Caco-2 (cell line): ENCODE measurements around the gene DHPS. TPM values are rescaled to one million over a fixed set of nuclear protein-coding genes. Genes with fewer than 3 reads are reported as not detected.

ENCODE experiments used
- BruUV-seq: library from RNA; stranded (reverse); fragments of 400-500 nt; replicated peaks from 2 replicates; lab custom pipeline; 2021; lab: Mats Ljungman, UMichigan
- CTCF ChIA-PET: fragments of 300-600 bp; sonication (Branson Sonifier 250); formaldehyde crosslinking; loops from one replicate; lab custom pipeline; 2022; ENCODE audit warnings: antibody characterized with exemption; lab: Charles Lee
- POLR2A ChIA-PET: fragments of 300-600 bp; sonication (Branson Sonifier 250); formaldehyde crosslinking; loops from one replicate; lab custom pipeline; 2022; ENCODE audit warnings: antibody characterized with exemption; lab: Charles Lee
- DNase-seq, 2 experiments: peaks; one replicate each; pipeline versions ENCODE4 v3.0.0 to v3.0.0-alpha.2; 2020 to 2022
- H3K27me3 ChIP-seq: replicated peaks from 2 replicates; pipeline ENCODE4 v1.6.0; 2011; ENCODE audit warnings: low read length; ENCODE audit not compliant: control insufficient read depth, insufficient read depth
- H3K36me3 ChIP-seq: 2 replicates; pipeline ENCODE4 v1.5.1; 2011; ENCODE audit warnings: low read length; ENCODE audit not compliant: control insufficient read depth, insufficient read depth
- H3K4me1 ChIP-seq: fragments of 250-450 bp; sonication (Bioruptor Pico); 2 replicates; pipeline ENCODE4 v1.5.1; 2020; ENCODE audit warnings: mild to moderate bottlenecking
- H3K4me3 ChIP-seq: 2 replicates; pipeline ENCODE4 v1.5.1; 2011; ENCODE audit warnings: low read depth, mild to moderate bottlenecking, control low read depth, low read length
- H3K9me3 ChIP-seq: fragments of 250-450 bp; sonication (Bioruptor Pico); 2 replicates; pipeline ENCODE4 v1.5.1; 2020; ENCODE audit warnings: mild to moderate bottlenecking, moderate library complexity
- H3K27ac Mint-ChIP-seq: one replicate; pipeline ENCODE4 v1.8.0; 2022; ENCODE audit warnings: mixed read lengths; ENCODE audit not compliant: unreplicated experiment
- H3K27me3 Mint-ChIP-seq: one replicate; pipeline ENCODE4 v1.8.0; 2022; ENCODE audit warnings: mixed read lengths; ENCODE audit not compliant: insufficient read depth, unreplicated experiment
- H3K36me3 Mint-ChIP-seq: one replicate; pipeline ENCODE4 v1.8.0; 2022; ENCODE audit warnings: mild to moderate bottlenecking, mixed read lengths; ENCODE audit not compliant: insufficient read depth, unreplicated experiment
- H3K4me1 Mint-ChIP-seq: one replicate; pipeline ENCODE4 v1.8.0; 2022; ENCODE audit warnings: low read depth, mixed read lengths; ENCODE audit not compliant: unreplicated experiment
- H3K4me3 Mint-ChIP-seq: one replicate; pipeline ENCODE4 v1.8.0; 2022; ENCODE audit warnings: mild to moderate bottlenecking, moderate library complexity, mixed read lengths; ENCODE audit not compliant: unreplicated experiment
- H3K9me3 Mint-ChIP-seq: one replicate; pipeline ENCODE4 v1.8.0; 2022; ENCODE audit warnings: mixed read lengths; ENCODE audit not compliant: unreplicated experiment
- intact Hi-C: fragments of 100-400 bp; cut with micrococcal nuclease; formaldehyde crosslinking; loops from one replicate; pipeline ENCODE4 v1.10.0; 2022; ENCODE audit not compliant: unreplicated experiment
- total RNA-seq: library from RNA; stranded (reverse); gene quantifications from 2 replicates; pipeline ENCODE4 v1.2.3, GENCODE V29; 2022
- TF ChIP-seq, protein P1 (sequence below), 2 experiments: fragments of 200-600 bp in 1 of 2; IDR thresholded peaks; 1 replicate in 1 of 2; 2 replicates in 1 of 2; pipeline versions ENCODE4 v1.5.1 to v1.8.0; 2011 to 2022; ENCODE audit warnings: antibody characterized with exemption in 1 of 2, control low read depth in 1 of 2, inconsistent platforms in 1 of 2, low read depth in 1 of 2, low read length in 1 of 2, mild to moderate bottlenecking in 1 of 2, moderate library complexity in 1 of 2; ENCODE audit not compliant: insufficient read depth in 1 of 2, severe bottlenecking in 1 of 2, unreplicated experiment in 1 of 2

Gene DHPS
- total RNA-seq, 1 experiment from 2014 or later: 76.4 TPM

DNA sequence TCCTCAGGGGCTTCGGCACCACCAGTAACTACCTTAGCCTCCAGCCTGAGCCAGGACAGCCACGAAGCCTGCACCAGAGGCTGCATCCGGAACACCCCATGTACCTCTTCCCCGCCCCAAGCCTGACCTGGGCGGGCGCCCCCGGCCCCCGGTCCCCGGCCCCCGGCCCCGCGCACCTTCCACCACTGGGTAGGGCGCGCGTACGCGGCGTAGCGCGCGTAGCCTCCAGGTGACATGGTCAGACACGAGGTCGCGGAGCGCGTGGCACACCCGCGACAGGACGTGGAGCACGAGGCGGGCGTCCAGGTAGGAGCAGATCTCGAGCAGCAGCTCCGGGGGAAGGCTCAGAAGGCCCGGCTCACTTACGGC lies 14.3 kb upstream of the DHPS start:
- no peaks in the 10 kb centered on the region for H3K4me1 Mint-ChIP-seq
- CTCF ChIA-PET: no interaction called here
- TF ChIP-seq, protein P1, sequence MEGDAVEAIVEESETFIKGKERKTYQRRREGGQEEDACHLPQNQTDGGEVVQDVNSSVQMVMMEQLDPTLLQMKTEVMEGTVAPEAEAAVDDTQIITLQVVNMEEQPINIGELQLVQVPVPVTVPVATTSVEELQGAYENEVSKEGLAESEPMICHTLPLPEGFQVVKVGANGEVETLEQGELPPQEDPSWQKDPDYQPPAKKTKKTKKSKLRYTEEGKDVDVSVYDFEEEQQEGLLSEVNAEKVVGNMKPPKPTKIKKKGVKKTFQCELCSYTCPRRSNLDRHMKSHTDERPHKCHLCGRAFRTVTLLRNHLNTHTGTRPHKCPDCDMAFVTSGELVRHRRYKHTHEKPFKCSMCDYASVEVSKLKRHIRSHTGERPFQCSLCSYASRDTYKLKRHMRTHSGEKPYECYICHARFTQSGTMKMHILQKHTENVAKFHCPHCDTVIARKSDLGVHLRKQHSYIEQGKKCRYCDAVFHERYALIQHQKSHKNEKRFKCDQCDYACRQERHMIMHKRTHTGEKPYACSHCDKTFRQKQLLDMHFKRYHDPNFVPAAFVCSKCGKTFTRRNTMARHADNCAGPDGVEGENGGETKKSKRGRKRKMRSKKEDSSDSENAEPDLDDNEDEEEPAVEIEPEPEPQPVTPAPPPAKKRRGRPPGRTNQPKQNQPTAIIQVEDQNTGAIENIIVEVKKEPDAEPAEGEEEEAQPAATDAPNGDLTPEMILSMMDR (IDR thresholded peaks at IDR 0.05; ENCODE audit: insufficient read depth in 1 of 2, low read depth in 1 of 2, low read length in 1 of 2, severe bottlenecking in 1 of 2, unreplicated experiment in 1 of 2): no peak
- Histone ChIP-seq H3K4me1 (no peaks in the 10 kb centered on the region), H3K36me3 (peaks cover 1% of the 10 kb centered on the region; the same call in 1 of the 2 replicates), H3K27me3 (no peaks in the 10 kb centered on the region), H3K9me3 (no peaks in the 10 kb centered on the region), H3K4me3 (peak overlapping the region; percentile 100)
- POLR2A ChIA-PET: interaction anchor here (0.6 kb wide), 1 partner anchor 162 kb away, joined by 4 read pairs; no protein-coding TSS in a partner anchor
- H3K27ac Mint-ChIP-seq: peak overlapping the region; percentile 87
- no peaks in the 10 kb centered on the region for H3K27me3 Mint-ChIP-seq
- peak overlapping the region; percentile 81 for H3K4me3 Mint-ChIP-seq
- H3K36me3 Mint-ChIP-seq: peaks cover 13% of the 10 kb centered on the region
- intact Hi-C loops: no loop called here
- BruUV-seq: no TSS peak
- H3K9me3 Mint-ChIP-seq: no peaks in the 10 kb centered on the region
- no peak for DNase-seq

DNA sequence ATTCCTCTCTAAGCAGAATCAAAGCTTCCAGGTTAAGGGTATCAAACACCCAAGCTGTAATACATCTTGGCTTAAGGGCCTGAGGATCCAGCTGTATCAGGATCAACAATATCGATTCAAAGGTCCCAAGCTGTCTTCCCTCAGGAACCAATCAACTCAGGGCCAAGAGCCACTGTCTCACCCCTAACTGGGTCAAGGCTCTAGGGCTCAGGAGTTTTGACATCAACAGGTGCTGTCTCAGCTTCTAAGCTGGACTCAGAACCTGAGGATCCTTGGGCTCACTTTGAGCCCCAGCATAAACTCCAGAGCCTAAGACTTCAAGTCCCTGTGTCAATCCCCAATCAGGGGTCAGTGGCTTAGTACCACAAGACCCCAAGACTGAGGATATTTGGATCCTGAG lies 13.8 kb upstream of the DHPS start:
- Histone ChIP-seq H3K36me3 (peaks cover 1% of the 10 kb centered on the region; the same call in 1 of the 2 replicates), H3K4me1 (no peaks in the 10 kb centered on the region), H3K27me3 (no peaks in the 10 kb centered on the region), H3K4me3 (peak overlapping the region; percentile 100), H3K9me3 (no peaks in the 10 kb centered on the region)
- DNase-seq: no peak
- H3K4me3 Mint-ChIP-seq: peak overlapping the region; percentile 81
- POLR2A ChIA-PET: no interaction called here
- no peaks in the 10 kb centered on the region for H3K27me3 Mint-ChIP-seq
- BruUV-seq: TSS peak; percentile 13
- H3K9me3 Mint-ChIP-seq: no peaks in the 10 kb centered on the region
- intact Hi-C loops: no loop called here
- H3K27ac Mint-ChIP-seq: no peak overlapping the region
- H3K4me1 Mint-ChIP-seq: no peaks in the 10 kb centered on the region
- H3K36me3 Mint-ChIP-seq: peaks cover 9% of the 10 kb centered on the region
- TF ChIP-seq, protein P1 (IDR thresholded peaks at IDR 0.05; ENCODE audit: insufficient read depth in 1 of 2, low read depth in 1 of 2, low read length in 1 of 2, severe bottlenecking in 1 of 2, unreplicated experiment in 1 of 2): no peak
- CTCF ChIA-PET: no interaction called here

DNA sequence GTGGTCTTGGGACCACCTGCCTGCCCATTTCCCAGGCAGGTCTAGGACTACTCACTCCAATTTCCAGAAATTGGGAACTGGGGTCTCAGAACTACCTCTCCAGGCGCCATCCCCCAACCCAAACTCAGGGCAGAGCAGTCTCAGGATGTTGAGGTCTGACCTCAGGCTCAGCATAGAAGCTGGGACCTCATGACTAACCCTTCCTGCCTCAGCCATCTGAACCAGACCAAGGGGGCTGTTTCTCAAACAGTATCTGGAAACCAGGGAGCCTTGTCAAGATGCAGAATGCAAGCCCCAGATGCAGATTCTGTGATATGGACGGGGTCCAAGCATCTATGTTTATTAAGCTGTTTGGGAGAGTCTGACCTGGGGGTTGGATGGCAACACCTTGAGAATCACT lies 13.4 kb upstream of the DHPS start:
- CTCF ChIA-PET: no interaction called here
- Mint-ChIP-seq H3K27me3 (no peaks in the 10 kb centered on the region), H3K4me3 (no peak overlapping the region), H3K9me3 (no peaks in the 10 kb centered on the region), H3K27ac (no peak overlapping the region), H3K4me1 (no peaks in the 10 kb centered on the region), H3K36me3 (peaks cover 8% of the 10 kb centered on the region)
- H3K4me3 ChIP-seq: no peak overlapping the region
- POLR2A ChIA-PET: no interaction called here
- DNase-seq: no peak
- intact Hi-C loops: no loop called here
- TF ChIP-seq, protein P1 (IDR thresholded peaks at IDR 0.05; ENCODE audit: insufficient read depth in 1 of 2, low read depth in 1 of 2, low read length in 1 of 2, severe bottlenecking in 1 of 2, unreplicated experiment in 1 of 2): no peak
- BruUV-seq: no TSS peak
- H3K36me3 ChIP-seq: peaks cover 1% of the 10 kb centered on the region; the same call in 1 of the 2 replicates
- no peaks in the 10 kb centered on the region for H3K27me3 ChIP-seq
- no peaks in the 10 kb centered on the region for H3K4me1 ChIP-seq
- no peaks in the 10 kb centered on the region for H3K9me3 ChIP-seq
